Activated CD4-positive, alpha-beta T cell treated with anti-CD3 and anti-CD28 coated beads, Interleukin-2, amount 50 U/mL, for 48 hours (primary cell): ENCODE measurements around the gene LAIR1.
A peak's percentile ranks its signal among the peaks of the same experiment; 100 is the strongest.
"Not testable (repeated sequence)": the region's sequence is repeated elsewhere in the genome, so short reads cannot be mapped to it uniquely, and the experiment has no call there.

Experiments
- DNase-seq, 2 experiments: peaks; one replicate each; pipeline ENCODE4 v3.0.0-alpha.2; 2020

LAIR1 gene

GRCh38 chr19:54364775-54365257 is at the start of gene LAIR1:
TSS of gene LAIR1 (minus strand) at chr19:54364931. CDS start at chr19:54364804, 127 bp downstream.
- DNase-seq: peak; percentile 62 to 70

GRCh38 chr19:54414156-54414555 is 49.4 kb upstream of the LAIR1 start:
- DNase-seq: no peak

- DNase-seq: no peak
These were observed 48.1 kb upstream of the LAIR1 start for GRCh38 chr19:54412877-54413276.

- DNase-seq: no peak
These were observed 46.3 kb upstream of the LAIR1 start for GRCh38 chr19:54411033-54411432.

- no peak for DNase-seq
These were observed 43.8 kb upstream of the LAIR1 start for GRCh38 chr19:54408456-54409026.

GRCh38 chr19:54407780-54408179 is 43.0 kb upstream of the LAIR1 start:
- DNase-seq: no peak

- DNase-seq: no peak
These were observed 40.9 kb upstream of the LAIR1 start for GRCh38 chr19:54405628-54406027.

- DNase-seq: no peak
These were observed 38.3 kb upstream of the LAIR1 start for GRCh38 chr19:54403054-54403453.

- DNase-seq: no peak
These were observed 36.2 kb upstream of the LAIR1 start for GRCh38 chr19:54400913-54401312.

- DNase-seq: no peak
These were observed 34.5 kb upstream of the LAIR1 start for GRCh38 chr19:54399189-54399588.

- no peak for DNase-seq
These were observed 31.0 kb upstream of the LAIR1 start for GRCh38 chr19:54395685-54396084.

- DNase-seq: no peak
These were observed 28.6 kb upstream of the LAIR1 start for GRCh38 chr19:54393381-54393780.

- no peak for DNase-seq
These were observed 27.4 kb upstream of the LAIR1 start for GRCh38 chr19:54392105-54392504.

- no peak for DNase-seq
These were observed 26.9 kb upstream of the LAIR1 start for GRCh38 chr19:54391589-54392061.

- peak; percentile 49 to 67 for DNase-seq
These were observed 26.3 kb upstream of the LAIR1 start for GRCh38 chr19:54390942-54391577.

- DNase-seq: no peak
These were observed 24.8 kb upstream of the LAIR1 start for GRCh38 chr19:54389553-54389952.

- DNase-seq: no peak
These were observed 24.0 kb upstream of the LAIR1 start for GRCh38 chr19:54388802-54389139.

- DNase-seq: peak; percentile 27 to 47
These were observed 23.5 kb upstream of the LAIR1 start for GRCh38 chr19:54387991-54388801.

GRCh38 chr19:54383330-54383729 is 18.6 kb upstream of the LAIR1 start:
- DNase-seq: no peak

GRCh38 chr19:54382041-54382440 is 17.3 kb upstream of the LAIR1 start:
- DNase-seq: not testable (repeated sequence)

- no peak for DNase-seq
These were observed 16.2 kb upstream of the LAIR1 start for GRCh38 chr19:54380897-54381296.

- DNase-seq: no peak
These were observed 14.5 kb upstream of the LAIR1 start for GRCh38 chr19:54379187-54379678.

- no peak for DNase-seq
These were observed 12.0 kb upstream of the LAIR1 start for GRCh38 chr19:54376610-54377285.
